ENCODE data around the gene RALGAPB. TPM values are rescaled to one million over a fixed set of nuclear protein-coding genes. Genes with fewer than 3 reads are reported as not detected.

The RALGAPB gene
- total and polyA plus RNA-seq, 2 of the 13 experiments (the other 11 are each of a cell fraction or from before 2014, with no cell fraction given): 17.6 to 30.6 TPM

DNA sequence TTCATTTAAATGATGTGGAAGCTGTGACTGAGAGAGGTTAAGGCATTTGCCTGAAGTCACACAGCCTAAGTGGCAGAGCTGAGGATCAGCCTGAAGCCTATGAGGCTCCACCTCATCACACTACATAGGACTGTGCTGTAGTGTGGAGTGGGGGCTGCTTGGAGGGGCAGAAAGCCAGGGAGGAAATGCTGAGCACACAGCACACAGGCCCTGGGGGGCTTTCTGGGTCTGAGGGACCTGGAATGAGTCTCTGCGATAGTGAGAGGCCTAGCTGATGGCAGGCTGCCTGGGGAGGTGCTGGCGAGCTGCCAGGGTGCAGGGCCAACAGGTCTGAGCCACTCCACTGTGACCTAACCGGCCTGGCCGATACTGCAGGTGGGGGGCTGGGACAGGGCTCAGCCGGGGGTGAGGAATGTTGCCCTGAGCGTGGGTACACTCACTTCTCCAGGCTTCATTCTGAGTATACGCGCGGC lies 126.8 kb downstream of the RALGAPB start (continued):
- TF ChIP-seq, protein P1, sequence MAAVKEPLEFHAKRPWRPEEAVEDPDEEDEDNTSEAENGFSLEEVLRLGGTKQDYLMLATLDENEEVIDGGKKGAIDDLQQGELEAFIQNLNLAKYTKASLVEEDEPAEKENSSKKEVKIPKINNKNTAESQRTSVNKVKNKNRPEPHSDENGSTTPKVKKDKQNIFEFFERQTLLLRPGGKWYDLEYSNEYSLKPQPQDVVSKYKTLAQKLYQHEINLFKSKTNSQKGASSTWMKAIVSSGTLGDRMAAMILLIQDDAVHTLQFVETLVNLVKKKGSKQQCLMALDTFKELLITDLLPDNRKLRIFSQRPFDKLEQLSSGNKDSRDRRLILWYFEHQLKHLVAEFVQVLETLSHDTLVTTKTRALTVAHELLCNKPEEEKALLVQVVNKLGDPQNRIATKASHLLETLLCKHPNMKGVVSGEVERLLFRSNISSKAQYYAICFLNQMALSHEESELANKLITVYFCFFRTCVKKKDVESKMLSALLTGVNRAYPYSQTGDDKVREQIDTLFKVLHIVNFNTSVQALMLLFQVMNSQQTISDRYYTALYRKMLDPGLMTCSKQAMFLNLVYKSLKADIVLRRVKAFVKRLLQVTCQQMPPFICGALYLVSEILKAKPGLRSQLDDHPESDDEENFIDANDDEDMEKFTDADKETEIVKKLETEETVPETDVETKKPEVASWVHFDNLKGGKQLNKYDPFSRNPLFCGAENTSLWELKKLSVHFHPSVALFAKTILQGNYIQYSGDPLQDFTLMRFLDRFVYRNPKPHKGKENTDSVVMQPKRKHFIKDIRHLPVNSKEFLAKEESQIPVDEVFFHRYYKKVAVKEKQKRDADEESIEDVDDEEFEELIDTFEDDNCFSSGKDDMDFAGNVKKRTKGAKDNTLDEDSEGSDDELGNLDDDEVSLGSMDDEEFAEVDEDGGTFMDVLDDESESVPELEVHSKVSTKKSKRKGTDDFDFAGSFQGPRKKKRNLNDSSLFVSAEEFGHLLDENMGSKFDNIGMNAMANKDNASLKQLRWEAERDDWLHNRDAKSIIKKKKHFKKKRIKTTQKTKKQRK (IDR thresholded peaks at IDR 0.05; ENCODE audit: low read length): no peak
- TF ChIP-seq, protein P2, sequence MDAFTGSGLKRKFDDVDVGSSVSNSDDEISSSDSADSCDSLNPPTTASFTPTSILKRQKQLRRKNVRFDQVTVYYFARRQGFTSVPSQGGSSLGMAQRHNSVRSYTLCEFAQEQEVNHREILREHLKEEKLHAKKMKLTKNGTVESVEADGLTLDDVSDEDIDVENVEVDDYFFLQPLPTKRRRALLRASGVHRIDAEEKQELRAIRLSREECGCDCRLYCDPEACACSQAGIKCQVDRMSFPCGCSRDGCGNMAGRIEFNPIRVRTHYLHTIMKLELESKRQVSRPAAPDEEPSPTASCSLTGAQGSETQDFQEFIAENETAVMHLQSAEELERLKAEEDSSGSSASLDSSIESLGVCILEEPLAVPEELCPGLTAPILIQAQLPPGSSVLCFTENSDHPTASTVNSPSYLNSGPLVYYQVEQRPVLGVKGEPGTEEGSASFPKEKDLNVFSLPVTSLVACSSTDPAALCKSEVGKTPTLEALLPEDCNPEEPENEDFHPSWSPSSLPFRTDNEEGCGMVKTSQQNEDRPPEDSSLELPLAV (CRISPR knock-in tag; conservative IDR thresholded peaks at IDR 0.05; ENCODE audit: low read depth): no peak
- TF ChIP-seq JARID2 (CRISPR knock-in tag; IDR thresholded peaks at IDR 0.05; ENCODE audit: insufficient replicate concordance) (no peak), ZNF556 (CRISPR knock-in tag; IDR thresholded peaks at IDR 0.05; ENCODE audit: borderline replicate concordance) (no peak), MATR3 (CRISPR knock-in tag; IDR thresholded peaks at IDR 0.05) (no peak), CCDC6 (CRISPR knock-in tag; IDR thresholded peaks at IDR 0.05) (no peak), MAF1 (CRISPR knock-in tag; IDR thresholded peaks at IDR 0.05; ENCODE audit: borderline replicate concordance) (no peak), MAFG (CRISPR knock-in tag; IDR thresholded peaks at IDR 0.05) (0 out of 2 replicates have a peak, but pooled peaks have one; percentile 20), GLI4 (CRISPR knock-in tag; IDR thresholded peaks at IDR 0.05; ENCODE audit: borderline replicate concordance) (no peak), SP4 (CRISPR knock-in tag; IDR thresholded peaks at IDR 0.05) (no peak), JDP2 (CRISPR knock-in tag; IDR thresholded peaks at IDR 0.05; ENCODE audit: borderline replicate concordance) (no peak), RBM39 (IDR thresholded peaks at IDR 0.05; ENCODE audit: low read depth, low read length, poor library complexity, severe bottlenecking) (no peak), HNRNPK (IDR thresholded peaks at IDR 0.05; ENCODE audit: low read depth, low read length, poor library complexity, severe bottlenecking) (no peak), TP53 (CRISPR knock-in tag; conservative IDR thresholded peaks at IDR 0.05) (no peak), MEIS1 (CRISPR knock-in tag; IDR thresholded peaks at IDR 0.05; ENCODE audit: borderline replicate concordance) (no peak)
- TF ChIP-seq, protein P3, sequence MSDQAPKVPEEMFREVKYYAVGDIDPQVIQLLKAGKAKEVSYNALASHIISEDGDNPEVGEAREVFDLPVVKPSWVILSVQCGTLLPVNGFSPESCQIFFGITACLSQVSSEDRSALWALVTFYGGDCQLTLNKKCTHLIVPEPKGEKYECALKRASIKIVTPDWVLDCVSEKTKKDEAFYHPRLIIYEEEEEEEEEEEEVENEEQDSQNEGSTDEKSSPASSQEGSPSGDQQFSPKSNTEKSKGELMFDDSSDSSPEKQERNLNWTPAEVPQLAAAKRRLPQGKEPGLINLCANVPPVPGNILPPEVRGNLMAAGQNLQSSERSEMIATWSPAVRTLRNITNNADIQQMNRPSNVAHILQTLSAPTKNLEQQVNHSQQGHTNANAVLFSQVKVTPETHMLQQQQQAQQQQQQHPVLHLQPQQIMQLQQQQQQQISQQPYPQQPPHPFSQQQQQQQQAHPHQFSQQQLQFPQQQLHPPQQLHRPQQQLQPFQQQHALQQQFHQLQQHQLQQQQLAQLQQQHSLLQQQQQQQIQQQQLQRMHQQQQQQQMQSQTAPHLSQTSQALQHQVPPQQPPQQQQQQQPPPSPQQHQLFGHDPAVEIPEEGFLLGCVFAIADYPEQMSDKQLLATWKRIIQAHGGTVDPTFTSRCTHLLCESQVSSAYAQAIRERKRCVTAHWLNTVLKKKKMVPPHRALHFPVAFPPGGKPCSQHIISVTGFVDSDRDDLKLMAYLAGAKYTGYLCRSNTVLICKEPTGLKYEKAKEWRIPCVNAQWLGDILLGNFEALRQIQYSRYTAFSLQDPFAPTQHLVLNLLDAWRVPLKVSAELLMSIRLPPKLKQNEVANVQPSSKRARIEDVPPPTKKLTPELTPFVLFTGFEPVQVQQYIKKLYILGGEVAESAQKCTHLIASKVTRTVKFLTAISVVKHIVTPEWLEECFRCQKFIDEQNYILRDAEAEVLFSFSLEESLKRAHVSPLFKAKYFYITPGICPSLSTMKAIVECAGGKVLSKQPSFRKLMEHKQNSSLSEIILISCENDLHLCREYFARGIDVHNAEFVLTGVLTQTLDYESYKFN (CRISPR knock-in tag; conservative IDR thresholded peaks at IDR 0.05): no peak
- TF ChIP-seq, protein P4, sequence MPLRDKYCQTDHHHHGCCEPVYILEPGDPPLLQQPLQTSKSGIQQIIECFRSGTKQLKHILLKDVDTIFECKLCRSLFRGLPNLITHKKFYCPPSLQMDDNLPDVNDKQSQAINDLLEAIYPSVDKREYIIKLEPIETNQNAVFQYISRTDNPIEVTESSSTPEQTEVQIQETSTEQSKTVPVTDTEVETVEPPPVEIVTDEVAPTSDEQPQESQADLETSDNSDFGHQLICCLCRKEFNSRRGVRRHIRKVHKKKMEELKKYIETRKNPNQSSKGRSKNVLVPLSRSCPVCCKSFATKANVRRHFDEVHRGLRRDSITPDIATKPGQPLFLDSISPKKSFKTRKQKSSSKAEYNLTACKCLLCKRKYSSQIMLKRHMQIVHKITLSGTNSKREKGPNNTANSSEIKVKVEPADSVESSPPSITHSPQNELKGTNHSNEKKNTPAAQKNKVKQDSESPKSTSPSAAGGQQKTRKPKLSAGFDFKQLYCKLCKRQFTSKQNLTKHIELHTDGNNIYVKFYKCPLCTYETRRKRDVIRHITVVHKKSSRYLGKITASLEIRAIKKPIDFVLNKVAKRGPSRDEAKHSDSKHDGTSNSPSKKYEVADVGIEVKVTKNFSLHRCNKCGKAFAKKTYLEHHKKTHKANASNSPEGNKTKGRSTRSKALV (CRISPR knock-in tag; IDR thresholded peaks at IDR 0.05): no peak
- TF ChIP-seq, protein P5, sequence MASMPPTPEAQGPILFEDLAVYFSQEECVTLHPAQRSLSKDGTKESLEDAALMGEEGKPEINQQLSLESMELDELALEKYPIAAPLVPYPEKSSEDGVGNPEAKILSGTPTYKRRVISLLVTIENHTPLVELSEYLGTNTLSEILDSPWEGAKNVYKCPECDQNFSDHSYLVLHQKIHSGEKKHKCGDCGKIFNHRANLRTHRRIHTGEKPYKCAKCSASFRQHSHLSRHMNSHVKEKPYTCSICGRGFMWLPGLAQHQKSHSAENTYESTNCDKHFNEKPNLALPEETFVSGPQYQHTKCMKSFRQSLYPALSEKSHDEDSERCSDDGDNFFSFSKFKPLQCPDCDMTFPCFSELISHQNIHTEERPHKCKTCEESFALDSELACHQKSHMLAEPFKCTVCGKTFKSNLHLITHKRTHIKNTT (CRISPR knock-in tag; IDR thresholded peaks at IDR 0.05): no peak
